ENCODE results near the gene CAPN15. TPM values are rescaled to one million over a fixed set of nuclear protein-coding genes. Genes with fewer than 3 reads are reported as not detected.

The CAPN15 gene
- total RNA-seq, 5 donors from 2014 or later (not counting 1 experiment from before 2014, with no cell fraction given), result 61.7 to 89.0 (median 82.7) TPM

DNA sequence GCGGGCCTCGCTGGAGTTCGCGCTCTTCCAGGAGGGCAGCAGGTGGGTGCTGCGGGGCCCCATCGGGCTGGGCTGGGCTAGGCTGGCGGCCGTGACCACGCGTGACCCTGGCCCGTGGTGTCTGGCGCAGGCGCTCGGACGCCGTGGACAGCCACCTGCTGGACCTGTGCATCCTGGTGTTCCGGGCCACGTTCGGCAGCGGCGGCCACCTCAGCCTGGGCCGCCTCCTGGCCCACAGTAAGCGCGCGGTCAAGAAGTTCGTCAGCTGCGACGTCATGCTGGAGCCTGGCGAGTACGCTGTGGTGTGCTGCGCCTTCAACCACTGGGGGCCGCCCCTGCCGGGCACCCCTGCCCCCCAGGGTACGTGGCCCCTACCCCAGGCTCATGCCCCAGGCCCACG is 24.7 kb downstream of the CAPN15 start:
- Mint-ChIP-seq H3K27ac (no peak overlapping the region), H3K9me3 (no peaks in the 10 kb centered on the region), H3K36me3 (peaks cover 3% of the 10 kb centered on the region), H3K4me1 (no peaks in the 10 kb centered on the region), H3K4me3 (no peak overlapping the region), H3K27me3 (no peaks in the 10 kb centered on the region)
- CTCF ChIA-PET, result no interaction called here
- WGBS (ENCODE audit: insufficient coverage), result 97% methylated on average over 31 of the region's 35 CpGs
- Histone ChIP-seq H3K36me3 (ENCODE audit: control insufficient read depth in 2 of 2, extremely low read depth in 1 of 2, insufficient read depth in 1 of 2, low read length in 1 of 2) (peaks cover 16 to 22% of the 10 kb centered on the region in 2 donors), H3K9me3 (no peaks in the 10 kb centered on the region), H3K27ac (ENCODE audit: low read length) (no peak overlapping the region), H3K4me1 (ENCODE audit: control insufficient read depth in 1 of 2, extremely low read depth in 1 of 2, insufficient read depth in 2 of 2, low read length in 2 of 2) (peaks cover 0 to 4% of the 10 kb centered on the region in 2 experiments), H3K4me3 (ENCODE audit: control insufficient read depth in 1 of 2, extremely low read depth in 1 of 2, low read length in 1 of 2) (no peak overlapping the region), H3K27me3 (replicated peaks in 1 of 2; ENCODE audit: control insufficient read depth in 2 of 2, extremely low read depth in 1 of 2, insufficient read depth in 2 of 2, low read length in 1 of 2) (peaks cover 0 to 3% of the 10 kb centered on the region in 2 experiments)
- DNase-seq, result no peak
- ATAC-seq (replicated peaks in 1 of 4), result no peak
- POLR2A ChIA-PET, result no interaction called here

- Mint-ChIP-seq H3K4me1 (no peaks in the 10 kb centered on the region), H3K36me3 (peaks cover 3% of the 10 kb centered on the region), H3K27me3 (peaks cover 0 to 5% of the 10 kb centered on the region in 2 donors), H3K27ac (no peak overlapping the region), H3K4me3 (no peak overlapping the region), H3K9me3 (no peaks in the 10 kb centered on the region)
- no peak overlapping the region for H3K27ac ChIP-seq (ENCODE audit: low read length)
- no peak overlapping the region for H3K4me3 ChIP-seq (ENCODE audit: control insufficient read depth in 1 of 2, extremely low read depth in 1 of 2, low read length in 1 of 2)
- POLR2A ChIA-PET, result no interaction called here
- no peaks in the 10 kb centered on the region for H3K4me1 ChIP-seq (ENCODE audit: control insufficient read depth in 1 of 2, extremely low read depth in 1 of 2, insufficient read depth in 2 of 2, low read length in 2 of 2)
- 93% methylated on average over 32 of the region's 33 CpGs for WGBS (ENCODE audit: insufficient coverage)
- H3K27me3 ChIP-seq (replicated peaks in 1 of 2; ENCODE audit: control insufficient read depth in 2 of 2, extremely low read depth in 1 of 2, insufficient read depth in 2 of 2, low read length in 1 of 2), result peaks cover 0 to 18% of the 10 kb centered on the region in 2 experiments
- H3K36me3 ChIP-seq (ENCODE audit: control insufficient read depth in 2 of 2, extremely low read depth in 1 of 2, insufficient read depth in 1 of 2, low read length in 1 of 2), result peaks cover 12 to 16% of the 10 kb centered on the region in 2 donors
- H3K9me3 ChIP-seq, result no peaks in the 10 kb centered on the region
- DNase-seq (no peak), ATAC-seq (replicated peaks in 1 of 4) (no peak)
- CTCF ChIA-PET, result no interaction called here
Measured at GRCh38 chr16:553601-554296, 26.2 kb downstream of the CAPN15 start.

DNA sequence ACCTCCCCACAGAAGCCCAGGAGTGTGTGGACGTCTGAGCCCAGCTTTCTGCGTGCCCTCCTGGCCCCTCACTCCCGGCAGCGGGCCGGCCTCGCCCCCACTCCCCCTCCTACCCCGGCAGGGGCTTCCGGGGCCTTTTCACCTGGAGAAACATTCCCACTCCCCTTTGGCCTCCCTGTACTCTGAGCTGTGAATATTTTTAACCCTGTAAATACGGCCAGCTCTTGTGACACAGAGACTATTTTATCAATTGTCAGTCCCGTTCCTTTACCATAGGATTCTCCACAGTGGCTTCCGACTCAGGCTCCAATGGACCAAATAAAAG is 26.7 kb downstream of the CAPN15 start:
- H3K36me3 ChIP-seq (ENCODE audit: control insufficient read depth in 2 of 2, extremely low read depth in 1 of 2, insufficient read depth in 1 of 2, low read length in 1 of 2), result peaks cover 12 to 16% of the 10 kb centered on the region in 2 donors
- Mint-ChIP-seq H3K9me3 (no peaks in the 10 kb centered on the region), H3K27me3 (peaks cover 0 to 8% of the 10 kb centered on the region in 2 donors), H3K27ac (no peak overlapping the region), H3K4me1 (no peaks in the 10 kb centered on the region), H3K4me3 (no peak overlapping the region), H3K36me3 (peaks cover 3% of the 10 kb centered on the region)
- no peaks in the 10 kb centered on the region for H3K4me1 ChIP-seq (ENCODE audit: control insufficient read depth in 1 of 2, extremely low read depth in 1 of 2, insufficient read depth in 2 of 2, low read length in 2 of 2)
- peaks cover 0 to 24% of the 10 kb centered on the region in 2 experiments for H3K27me3 ChIP-seq (replicated peaks in 1 of 2; ENCODE audit: control insufficient read depth in 2 of 2, extremely low read depth in 1 of 2, insufficient read depth in 2 of 2, low read length in 1 of 2)
- H3K27ac ChIP-seq (ENCODE audit: low read length), result no peak overlapping the region
- no peak for ATAC-seq (replicated peaks in 1 of 4)
- no peak for DNase-seq
- ChIA-PET POLR2A (no interaction called here), CTCF (no interaction called here)
- WGBS (ENCODE audit: insufficient coverage), result 93% methylated on average over 8 of the region's 11 CpGs
- no peaks in the 10 kb centered on the region for H3K9me3 ChIP-seq
- H3K4me3 ChIP-seq (ENCODE audit: control insufficient read depth in 1 of 2, extremely low read depth in 1 of 2, low read length in 1 of 2), result no peak overlapping the region

DNA sequence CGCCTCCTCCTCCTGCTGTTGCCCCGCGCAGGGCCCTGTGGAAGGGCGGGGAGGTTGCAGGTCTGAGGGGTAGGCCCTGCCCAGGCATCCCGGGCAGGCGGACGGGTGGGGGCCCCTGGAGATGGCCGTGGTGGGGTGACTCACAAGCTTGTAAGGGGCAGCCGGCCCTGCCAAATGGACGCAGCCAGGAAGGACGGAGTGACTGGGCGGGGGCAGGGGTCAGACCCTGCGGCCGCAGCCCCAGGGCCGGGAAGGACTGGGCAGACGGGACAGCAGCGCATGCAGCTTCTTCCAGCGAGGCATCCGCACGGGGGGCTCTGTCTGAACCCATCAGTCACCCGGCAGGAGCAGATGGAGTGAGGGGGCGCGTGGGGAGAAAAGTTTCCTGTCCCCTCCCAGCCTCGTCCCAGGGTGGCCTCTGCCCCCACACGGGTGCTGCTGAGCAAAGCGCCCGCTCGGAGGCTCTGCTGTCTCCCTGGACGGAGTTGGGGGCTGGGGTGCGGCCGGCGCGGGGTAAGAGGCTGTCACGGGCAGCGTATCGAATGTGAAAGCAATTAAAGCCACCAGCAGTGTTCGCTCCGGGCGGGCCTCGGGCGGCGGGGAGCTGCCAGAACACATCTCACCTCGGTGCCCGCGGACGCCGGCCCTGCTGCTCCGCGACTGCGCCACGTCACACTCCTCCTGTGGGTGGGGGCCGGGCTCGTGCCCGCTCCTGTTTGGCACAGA is 27.3 kb downstream of the CAPN15 start:
- no peak overlapping the region for H3K4me3 ChIP-seq (ENCODE audit: control insufficient read depth in 1 of 2, extremely low read depth in 1 of 2, low read length in 1 of 2)
- no peak overlapping the region for H3K4me3 Mint-ChIP-seq
- no peaks in the 10 kb centered on the region for H3K4me1 Mint-ChIP-seq
- no peak for ATAC-seq (replicated peaks in 1 of 4)
- H3K27ac Mint-ChIP-seq, result no peak overlapping the region
- peaks cover 0 to 29% of the 10 kb centered on the region in 2 experiments for H3K27me3 ChIP-seq (replicated peaks in 1 of 2; ENCODE audit: control insufficient read depth in 2 of 2, extremely low read depth in 1 of 2, insufficient read depth in 2 of 2, low read length in 1 of 2)
- peaks cover 0 to 4% of the 10 kb centered on the region in 2 experiments for H3K4me1 ChIP-seq (ENCODE audit: control insufficient read depth in 1 of 2, extremely low read depth in 1 of 2, insufficient read depth in 2 of 2, low read length in 2 of 2)
- peak in 1 of 35 experiments; percentile 19 for DNase-seq
- 90% methylated on average over 41 of the region's 54 CpGs for WGBS (ENCODE audit: insufficient coverage)
- ChIA-PET CTCF (no interaction called here), POLR2A (no interaction called here)
- peaks cover 10 to 12% of the 10 kb centered on the region in 2 donors for H3K36me3 ChIP-seq (ENCODE audit: control insufficient read depth in 2 of 2, extremely low read depth in 1 of 2, insufficient read depth in 1 of 2, low read length in 1 of 2)
- H3K36me3 Mint-ChIP-seq, result peaks cover 3% of the 10 kb centered on the region
- peaks cover 0 to 10% of the 10 kb centered on the region in 2 donors for H3K27me3 Mint-ChIP-seq
- H3K9me3 ChIP-seq, result no peaks in the 10 kb centered on the region
- H3K9me3 Mint-ChIP-seq, result no peaks in the 10 kb centered on the region
- no peak overlapping the region for H3K27ac ChIP-seq (ENCODE audit: low read length)

GRCh38 chr16:555528-556473 is 28.3 kb downstream of the CAPN15 start:
- Mint-ChIP-seq H3K4me3 (no peak overlapping the region), H3K9me3 (no peaks in the 10 kb centered on the region), H3K27ac (no peak overlapping the region), H3K27me3 (peaks cover 0 to 10% of the 10 kb centered on the region in 2 donors), H3K36me3 (peaks cover 3% of the 10 kb centered on the region), H3K4me1 (no peaks in the 10 kb centered on the region)
- POLR2A ChIA-PET, result no interaction called here
- H3K27ac ChIP-seq (ENCODE audit: low read length), result no peak overlapping the region
- CTCF ChIA-PET, result no interaction called here
- peaks cover 0 to 4% of the 10 kb centered on the region in 2 experiments for H3K4me1 ChIP-seq (ENCODE audit: control insufficient read depth in 1 of 2, extremely low read depth in 1 of 2, insufficient read depth in 2 of 2, low read length in 2 of 2)
- no peak overlapping the region for H3K4me3 ChIP-seq (ENCODE audit: control insufficient read depth in 1 of 2, extremely low read depth in 1 of 2, low read length in 1 of 2)
- no peaks in the 10 kb centered on the region for H3K9me3 ChIP-seq
- DNase-seq (no peak), ATAC-seq (replicated peaks in 1 of 4) (no peak)
- H3K27me3 ChIP-seq (replicated peaks in 1 of 2; ENCODE audit: control insufficient read depth in 2 of 2, extremely low read depth in 1 of 2, insufficient read depth in 2 of 2, low read length in 1 of 2), result peaks cover 0 to 30% of the 10 kb centered on the region in 2 experiments
- 92% methylated on average over 23 of the region's 32 CpGs for WGBS (ENCODE audit: insufficient coverage)
- H3K36me3 ChIP-seq (ENCODE audit: control insufficient read depth in 2 of 2, extremely low read depth in 1 of 2, insufficient read depth in 1 of 2, low read length in 1 of 2), result peaks cover 10 to 12% of the 10 kb centered on the region in 2 donors

DNA sequence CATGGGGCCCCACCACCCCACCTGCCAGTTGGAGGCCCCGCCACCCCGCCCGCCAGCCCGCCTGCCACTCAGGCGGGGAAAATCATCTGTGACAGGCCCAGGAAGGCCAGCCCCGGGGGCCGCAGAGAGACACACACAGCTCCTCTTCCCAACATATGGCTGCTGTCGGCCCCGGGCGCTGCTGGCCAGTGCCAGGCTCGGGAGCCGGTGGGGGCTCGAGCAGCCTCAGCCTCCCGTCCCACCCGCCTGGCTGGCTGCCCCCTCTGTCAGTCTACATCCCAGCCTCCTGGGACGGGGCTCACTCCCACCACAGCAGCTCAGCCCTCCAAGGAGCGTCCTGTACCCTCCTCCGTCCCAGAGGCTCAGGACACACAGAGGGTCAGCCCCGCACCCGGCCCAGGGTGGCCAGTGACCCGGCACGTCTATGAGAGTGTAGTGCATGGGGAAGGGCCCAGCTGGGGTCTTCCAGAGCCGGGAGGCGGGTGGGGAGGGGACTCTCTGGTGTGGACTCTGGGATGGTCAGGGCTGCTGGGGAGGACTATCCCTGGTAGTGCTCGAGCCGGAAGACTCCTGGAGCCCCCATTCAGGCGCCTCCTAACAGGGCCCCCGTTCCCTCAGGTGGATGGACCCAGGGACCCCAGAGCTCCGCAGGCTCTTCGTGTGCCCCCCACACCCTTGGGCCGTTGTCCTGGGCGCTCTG is 29.1 kb downstream of the CAPN15 start:
- H3K36me3 Mint-ChIP-seq, result peaks cover 3% of the 10 kb centered on the region
- ChIA-PET POLR2A (no interaction called here), CTCF (no interaction called here)
- H3K9me3 Mint-ChIP-seq, result no peaks in the 10 kb centered on the region
- no peak overlapping the region for H3K4me3 ChIP-seq (ENCODE audit: control insufficient read depth in 1 of 2, extremely low read depth in 1 of 2, low read length in 1 of 2)
- no peaks in the 10 kb centered on the region for H3K4me1 Mint-ChIP-seq
- 91% methylated on average over 26 of the region's 32 CpGs for WGBS (ENCODE audit: insufficient coverage)
- H3K36me3 ChIP-seq (ENCODE audit: control insufficient read depth in 2 of 2, extremely low read depth in 1 of 2, insufficient read depth in 1 of 2, low read length in 1 of 2), result peaks cover 7% of the 10 kb centered on the region in 2 donors
- H3K4me3 Mint-ChIP-seq, result no peak overlapping the region
- no peaks in the 10 kb centered on the region for H3K9me3 ChIP-seq
- H3K27ac Mint-ChIP-seq, result no peak overlapping the region
- no peak for DNase-seq
- peaks cover 0 to 10% of the 10 kb centered on the region in 2 donors for H3K27me3 Mint-ChIP-seq
- no peak overlapping the region for H3K27ac ChIP-seq (ENCODE audit: low read length)
- no peak for ATAC-seq (replicated peaks in 1 of 4)
- peaks cover 0 to 38% of the 10 kb centered on the region in 2 experiments for H3K27me3 ChIP-seq (replicated peaks in 1 of 2; ENCODE audit: control insufficient read depth in 2 of 2, extremely low read depth in 1 of 2, insufficient read depth in 2 of 2, low read length in 1 of 2)
- H3K4me1 ChIP-seq (ENCODE audit: control insufficient read depth in 1 of 2, extremely low read depth in 1 of 2, insufficient read depth in 2 of 2, low read length in 2 of 2), result peaks cover 0 to 4% of the 10 kb centered on the region in 2 experiments
